Stomach smooth muscle (tissue), 2 donors: ENCODE data around the gene HSD17B12.

Experiments used
- H3K27ac ChIP-seq: one replicate; pipeline ENCODE4 v1.7.0; 2013; ENCODE audit warnings: mild to moderate bottlenecking, low read length, inconsistent platforms
- H3K27me3 ChIP-seq, 2 donors: one replicate each; pipeline ENCODE4 v1.7.0; 2013; ENCODE audit warnings: low read length in 2 of 2; ENCODE audit not compliant: insufficient read depth in 2 of 2, control insufficient read depth in 1 of 2
- H3K36me3 ChIP-seq, 2 donors: one replicate each; pipeline ENCODE4 v1.7.0; 2013; ENCODE audit warnings: low read length in 2 of 2; ENCODE audit not compliant: control insufficient read depth in 2 of 2, insufficient read depth in 2 of 2
- H3K4me1 ChIP-seq: one replicate; pipeline ENCODE4 v1.7.0; 2013; ENCODE audit warnings: low read length; ENCODE audit not compliant: control insufficient read depth, insufficient read depth
- H3K4me3 ChIP-seq, 2 donors: one replicate each; pipeline ENCODE4 v1.7.0; 2013; ENCODE audit warnings: low read length in 2 of 2
- H3K9ac ChIP-seq, 2 donors: one replicate each; pipeline ENCODE4 v1.7.0; 2013; ENCODE audit warnings: low read length in 2 of 2, mild to moderate bottlenecking in 1 of 2
- H3K9me3 ChIP-seq, 2 donors: one replicate each; pipeline ENCODE4 v1.7.0; 2013; ENCODE audit warnings: low read length in 2 of 2; ENCODE audit not compliant: control insufficient read depth in 2 of 2
- donor health status: healthy.
- donor health status: Pancreatic carcinoma.

The HSD17B12 gene

GRCh38 chr11:43687120-43687791 lies 6.7 kb downstream of the HSD17B12 start:
- no peaks in the 10 kb centered on the region for H3K9me3 ChIP-seq
- H3K4me3 ChIP-seq, result no peak overlapping the region
- H3K27me3 ChIP-seq, result no peaks in the 10 kb centered on the region
- H3K9ac ChIP-seq, result no peak overlapping the region
- H3K4me1 ChIP-seq, result no peaks in the 10 kb centered on the region
- peaks cover 0 to 2% of the 10 kb centered on the region in 2 donors for H3K36me3 ChIP-seq
- H3K27ac ChIP-seq, result no peak overlapping the region

- Histone ChIP-seq H3K9me3 (no peaks in the 10 kb centered on the region), H3K9ac (no peak overlapping the region), H3K36me3 (no peaks in the 10 kb centered on the region), H3K27ac (no peak overlapping the region), H3K4me1 (no peaks in the 10 kb centered on the region), H3K4me3 (no peak overlapping the region), H3K27me3 (no peaks in the 10 kb centered on the region)
Measured at GRCh38 chr11:43688394-43688793, 7.9 kb downstream of the HSD17B12 start.

- no peaks in the 10 kb centered on the region for H3K27me3 ChIP-seq
- no peak overlapping the region for H3K27ac ChIP-seq
- no peaks in the 10 kb centered on the region for H3K4me1 ChIP-seq
- H3K4me3 ChIP-seq, result no peak overlapping the region
- H3K9ac ChIP-seq, result no peak overlapping the region
- H3K9me3 ChIP-seq, result no peaks in the 10 kb centered on the region
- H3K36me3 ChIP-seq, result no peaks in the 10 kb centered on the region
Measured at GRCh38 chr11:43689167-43689566, 8.6 kb downstream of the HSD17B12 start.

GRCh38 chr11:43690929-43691725 lies 10.6 kb downstream of the HSD17B12 start:
- no peak overlapping the region for H3K4me3 ChIP-seq
- H3K9ac ChIP-seq, result no peak overlapping the region
- H3K27ac ChIP-seq, result no peak overlapping the region
- no peaks in the 10 kb centered on the region for H3K36me3 ChIP-seq
- no peaks in the 10 kb centered on the region for H3K4me1 ChIP-seq
- H3K27me3 ChIP-seq, result no peaks in the 10 kb centered on the region
- H3K9me3 ChIP-seq, result no peaks in the 10 kb centered on the region

GRCh38 chr11:43691806-43692205 lies 11.3 kb downstream of the HSD17B12 start:
- Histone ChIP-seq H3K9me3 (no peaks in the 10 kb centered on the region), H3K36me3 (no peaks in the 10 kb centered on the region), H3K9ac (no peak overlapping the region), H3K27ac (no peak overlapping the region), H3K4me3 (no peak overlapping the region), H3K4me1 (no peaks in the 10 kb centered on the region), H3K27me3 (no peaks in the 10 kb centered on the region)

GRCh38 chr11:43693069-43693468 lies 12.5 kb downstream of the HSD17B12 start:
- no peaks in the 10 kb centered on the region for H3K36me3 ChIP-seq
- H3K27ac ChIP-seq, result no peak overlapping the region
- no peaks in the 10 kb centered on the region for H3K9me3 ChIP-seq
- no peaks in the 10 kb centered on the region for H3K27me3 ChIP-seq
- no peak overlapping the region for H3K4me3 ChIP-seq
- H3K4me1 ChIP-seq, result no peaks in the 10 kb centered on the region
- H3K9ac ChIP-seq, result no peak overlapping the region

GRCh38 chr11:43693731-43694130 lies 13.2 kb downstream of the HSD17B12 start:
- H3K36me3 ChIP-seq, result no peaks in the 10 kb centered on the region
- no peak overlapping the region for H3K27ac ChIP-seq
- no peak overlapping the region for H3K4me3 ChIP-seq
- no peaks in the 10 kb centered on the region for H3K27me3 ChIP-seq
- H3K9ac ChIP-seq, result no peak overlapping the region
- no peaks in the 10 kb centered on the region for H3K9me3 ChIP-seq
- H3K4me1 ChIP-seq, result no peaks in the 10 kb centered on the region

GRCh38 chr11:43694477-43694876 lies 13.9 kb downstream of the HSD17B12 start:
- no peaks in the 10 kb centered on the region for H3K4me1 ChIP-seq

GRCh38 chr11:43697679-43698078 lies 17.1 kb downstream of the HSD17B12 start:
- Histone ChIP-seq H3K9me3 (no peaks in the 10 kb centered on the region), H3K9ac (no peak overlapping the region), H3K36me3 (no peaks in the 10 kb centered on the region), H3K27me3 (no peaks in the 10 kb centered on the region), H3K27ac (no peak overlapping the region), H3K4me1 (no peaks in the 10 kb centered on the region), H3K4me3 (no peak overlapping the region)

More at GRCh38 chr11:43694477-43694876, 13.9 kb downstream of the HSD17B12 start:
- Histone ChIP-seq H3K9me3 (no peaks in the 10 kb centered on the region), H3K27me3 (no peaks in the 10 kb centered on the region), H3K4me3 (no peak overlapping the region), H3K9ac (no peak overlapping the region), H3K36me3 (no peaks in the 10 kb centered on the region), H3K27ac (no peak overlapping the region)

- no peaks in the 10 kb centered on the region for H3K4me1 ChIP-seq
- H3K27me3 ChIP-seq, result no peaks in the 10 kb centered on the region
- no peaks in the 10 kb centered on the region for H3K36me3 ChIP-seq
- H3K27ac ChIP-seq, result no peak overlapping the region
- no peaks in the 10 kb centered on the region for H3K9me3 ChIP-seq
- H3K4me3 ChIP-seq, result no peak overlapping the region
- no peak overlapping the region for H3K9ac ChIP-seq
Measured at GRCh38 chr11:43699870-43700269, 19.3 kb downstream of the HSD17B12 start.

- Histone ChIP-seq H3K4me1 (no peaks in the 10 kb centered on the region), H3K36me3 (peaks cover 0 to 2% of the 10 kb centered on the region in 2 donors), H3K9me3 (no peaks in the 10 kb centered on the region), H3K27me3 (no peaks in the 10 kb centered on the region), H3K9ac (no peak overlapping the region), H3K4me3 (no peak overlapping the region), H3K27ac (no peak overlapping the region)
Measured at GRCh38 chr11:43706631-43707030, 26.1 kb downstream of the HSD17B12 start.
